ENCODE data around the gene OTOG. TPM values are rescaled to one million over a fixed set of nuclear protein-coding genes. Genes with fewer than 3 reads are reported as not detected.

OTOG gene
- total RNA-seq, 3 donors from 2014 or later = 0.06 TPM; not detected in 2

DNA sequence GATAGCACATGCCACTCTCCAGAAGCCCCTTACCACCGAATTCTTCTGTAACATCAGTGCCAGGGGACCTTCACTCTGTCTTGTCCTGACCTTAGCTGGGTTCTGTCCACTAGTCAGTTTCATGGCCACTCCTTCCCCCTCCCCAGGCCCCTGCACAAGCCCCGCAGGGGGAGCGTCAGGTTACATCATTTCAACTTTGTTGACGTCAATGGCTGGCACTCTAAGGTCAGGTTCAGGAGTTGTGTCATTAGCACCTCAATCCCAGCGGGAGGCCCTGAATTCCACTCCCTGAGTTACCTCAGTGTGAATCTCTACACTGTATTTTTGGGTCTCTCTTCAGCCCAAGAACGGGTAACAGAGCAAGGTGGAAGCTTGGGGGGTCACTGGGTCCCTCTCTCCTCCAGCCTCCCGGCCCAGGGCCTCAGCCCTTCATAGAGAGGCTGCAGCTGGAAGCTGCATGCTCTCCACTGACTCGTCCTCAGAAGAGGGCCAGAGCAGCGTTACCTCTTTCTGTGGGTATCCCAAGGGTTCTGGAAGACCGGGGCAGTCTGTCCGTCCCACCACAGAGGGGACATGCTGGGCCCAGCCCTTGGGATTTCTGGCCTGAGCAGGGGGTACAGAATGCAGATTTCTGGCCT lies 13.2 kb upstream of the OTOG start:
- TF ChIP-seq, protein P1, sequence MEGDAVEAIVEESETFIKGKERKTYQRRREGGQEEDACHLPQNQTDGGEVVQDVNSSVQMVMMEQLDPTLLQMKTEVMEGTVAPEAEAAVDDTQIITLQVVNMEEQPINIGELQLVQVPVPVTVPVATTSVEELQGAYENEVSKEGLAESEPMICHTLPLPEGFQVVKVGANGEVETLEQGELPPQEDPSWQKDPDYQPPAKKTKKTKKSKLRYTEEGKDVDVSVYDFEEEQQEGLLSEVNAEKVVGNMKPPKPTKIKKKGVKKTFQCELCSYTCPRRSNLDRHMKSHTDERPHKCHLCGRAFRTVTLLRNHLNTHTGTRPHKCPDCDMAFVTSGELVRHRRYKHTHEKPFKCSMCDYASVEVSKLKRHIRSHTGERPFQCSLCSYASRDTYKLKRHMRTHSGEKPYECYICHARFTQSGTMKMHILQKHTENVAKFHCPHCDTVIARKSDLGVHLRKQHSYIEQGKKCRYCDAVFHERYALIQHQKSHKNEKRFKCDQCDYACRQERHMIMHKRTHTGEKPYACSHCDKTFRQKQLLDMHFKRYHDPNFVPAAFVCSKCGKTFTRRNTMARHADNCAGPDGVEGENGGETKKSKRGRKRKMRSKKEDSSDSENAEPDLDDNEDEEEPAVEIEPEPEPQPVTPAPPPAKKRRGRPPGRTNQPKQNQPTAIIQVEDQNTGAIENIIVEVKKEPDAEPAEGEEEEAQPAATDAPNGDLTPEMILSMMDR (IDR thresholded peaks at IDR 0.05) = no peak
- intact Hi-C loops (cut with DNase I, micrococcal nuclease) = no loop called here
- Histone ChIP-seq H3K4me3 (no peak overlapping the region), H3K9me3 (no peaks in the 10 kb centered on the region), H3K36me3 (ENCODE audit: low read depth) (no peaks in the 10 kb centered on the region), H3K4me1 (ENCODE audit: low read depth) (peaks cover 15% of the 10 kb centered on the region)
- no peak for ATAC-seq
- no peak for DNase-seq

- Histone ChIP-seq H3K36me3 (ENCODE audit: low read depth) (no peaks in the 10 kb centered on the region), H3K9me3 (no peaks in the 10 kb centered on the region), H3K4me3 (no peak overlapping the region), H3K4me1 (ENCODE audit: low read depth) (peaks cover 19% of the 10 kb centered on the region)
- ATAC-seq (no peak), DNase-seq (no peak)
- intact Hi-C loops (cut with DNase I, micrococcal nuclease) = no loop called here
- TF ChIP-seq, protein P1 (IDR thresholded peaks at IDR 0.05) = no peak
Measured at GRCh38 chr11:17535488-17535887, 11.6 kb upstream of the OTOG start.

DNA sequence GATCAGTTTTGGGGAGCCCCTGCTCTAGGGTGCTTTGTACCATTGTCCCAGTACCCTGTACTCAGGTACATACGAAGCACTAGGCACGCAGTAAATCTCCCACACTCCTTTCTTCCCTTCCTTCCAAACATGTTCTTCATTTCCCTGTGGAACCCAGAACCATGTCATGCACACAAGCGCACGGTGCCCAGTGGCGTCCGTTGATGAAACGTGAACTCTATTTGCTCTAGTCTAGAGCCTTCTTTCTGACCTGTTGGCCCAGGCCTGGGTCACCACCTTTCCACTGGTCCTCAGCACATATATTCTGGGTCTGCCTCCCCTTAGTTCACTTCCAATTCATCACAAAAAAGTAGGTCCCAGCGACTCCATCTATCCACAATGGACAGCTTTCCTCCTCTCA lies 9.8 kb upstream of the OTOG start:
- H3K4me1 ChIP-seq (ENCODE audit: low read depth) = peaks cover 14% of the 10 kb centered on the region
- H3K9me3 ChIP-seq = no peaks in the 10 kb centered on the region

GRCh38 chr11:17538054-17538453 lies 9.0 kb upstream of the OTOG start:
- intact Hi-C loops (cut with DNase I, micrococcal nuclease) = no loop called here
- H3K4me1 ChIP-seq (ENCODE audit: low read depth) = peaks cover 14% of the 10 kb centered on the region
- ATAC-seq = no peak
- H3K4me3 ChIP-seq = no peak overlapping the region
- no peak for DNase-seq
- TF ChIP-seq, protein P1 (IDR thresholded peaks at IDR 0.05) = no peak
- H3K36me3 ChIP-seq (ENCODE audit: low read depth) = no peaks in the 10 kb centered on the region
- no peaks in the 10 kb centered on the region for H3K9me3 ChIP-seq

More for the DNA sequence above, 9.8 kb upstream of the OTOG start:
- no peaks in the 10 kb centered on the region for H3K36me3 ChIP-seq (ENCODE audit: low read depth)
- H3K4me3 ChIP-seq = no peak overlapping the region
- no peak for DNase-seq
- no peak for ATAC-seq
- TF ChIP-seq, protein P1 (IDR thresholded peaks at IDR 0.05) = no peak
- intact Hi-C loops (cut with DNase I, micrococcal nuclease) = no loop called here

- TF ChIP-seq, protein P1 (IDR thresholded peaks at IDR 0.05) = no peak
- H3K9me3 ChIP-seq = no peaks in the 10 kb centered on the region
- H3K4me1 ChIP-seq (ENCODE audit: low read depth) = peaks cover 14% of the 10 kb centered on the region
- intact Hi-C loops (cut with DNase I, micrococcal nuclease) = no loop called here
- no peaks in the 10 kb centered on the region for H3K36me3 ChIP-seq (ENCODE audit: low read depth)
- DNase-seq (no peak), ATAC-seq (no peak)
- H3K4me3 ChIP-seq = no peak overlapping the region
Measured at GRCh38 chr11:17538731-17539130, 8.3 kb upstream of the OTOG start.

GRCh38 chr11:17540807-17541206 lies 6.3 kb upstream of the OTOG start:
- H3K9me3 ChIP-seq = no peaks in the 10 kb centered on the region
- no peak overlapping the region for H3K4me3 ChIP-seq
- DNase-seq = no peak
- intact Hi-C loops (cut with DNase I, micrococcal nuclease) = no loop called here
- no peaks in the 10 kb centered on the region for H3K36me3 ChIP-seq (ENCODE audit: low read depth)
- TF ChIP-seq, protein P1 (IDR thresholded peaks at IDR 0.05) = no peak
- ATAC-seq = no peak
- peaks cover 14% of the 10 kb centered on the region for H3K4me1 ChIP-seq (ENCODE audit: low read depth)

Measured in mucosa of descending colon (tissue), 3 donors.